Right atrium auricular region (tissue), 2 donors: ENCODE results near the gene UBASH3B. TPM values are rescaled to one million over a fixed set of nuclear protein-coding genes. Genes with fewer than 3 reads are reported as not detected.
A peak's percentile ranks its signal among the peaks of the same experiment; 100 is the strongest.

Experiments used
- DNase-seq: peaks from one replicate; pipeline ENCODE4 v3.0.0-alpha.2; 2019; ENCODE audit warnings: low spot score
- H3K27ac ChIP-seq, 2 donors: fragments of 200-600 bp; sonication (generic); 1 replicate in 1 of 2; 2 replicates in 1 of 2; pipeline ENCODE4 v1.5.1; 2016 to 2019
- H3K27me3 ChIP-seq, 2 donors: fragments of 200-600 bp; sonication (generic); one replicate each; pipeline versions ENCODE4 v1.5.1 to v1.6.0; 2017 to 2019
- H3K36me3 ChIP-seq: fragments of 200-600 bp; sonication (generic); one replicate; pipeline ENCODE4 v1.5.1; 2016
- H3K4me1 ChIP-seq, 2 donors: fragments of 200-600 bp; sonication (generic); one replicate each; pipeline versions ENCODE4 v1.5.1 to v1.6.0; 2017 to 2019
- H3K4me3 ChIP-seq, 2 donors: fragments of 200-600 bp; sonication (generic); 1 replicate in 1 of 2; 2 replicates in 1 of 2; pipeline ENCODE4 v1.5.1; 2017 to 2019; ENCODE audit warnings: mild to moderate bottlenecking in 1 of 2, moderate library complexity in 1 of 2
- H3K9me3 ChIP-seq, 2 donors: fragments of 200-600 bp; sonication (generic); one replicate each; pipeline ENCODE4 v1.5.1; 2019
- CTCF ChIP-seq, 2 donors: fragments of 200-600 bp; sonication (generic); IDR thresholded peaks; one replicate each; pipeline ENCODE4 v1.5.1; 2019; ENCODE audit warnings: antibody characterized with exemption in 2 of 2
- total RNA-seq, 2 donors: library from RNA; depleted of rRNA; stranded (reverse); fragments of >200 nt; gene quantifications; one replicate each; pipeline ENCODE4 v1.1.0, GENCODE V29; 2016

Gene UBASH3B
- total RNA-seq, 2 donors from 2014 or later, result 1.7 to 1.8 TPM

- peak; percentile 65 for DNase-seq
- no peak for TF ChIP-seq CTCF (IDR thresholded peaks at IDR 0.05)
- no peak overlapping the region for H3K4me3 ChIP-seq
- H3K27me3 ChIP-seq, result no peaks in the 10 kb centered on the region
- H3K9me3 ChIP-seq, result no peaks in the 10 kb centered on the region
- H3K27ac ChIP-seq, result peak overlapping the region in 1 of 2 donors; percentile 23
- peaks cover 0 to 17% of the 10 kb centered on the region in 2 donors for H3K4me1 ChIP-seq
- no peaks in the 10 kb centered on the region for H3K36me3 ChIP-seq
These were observed 86.2 kb downstream of the UBASH3B start for GRCh38 chr11:122741613-122742300.

GRCh38 chr11:122742301-122743018, 86.9 kb downstream of the UBASH3B start:
- Histone ChIP-seq H3K4me1 (peaks cover 0 to 17% of the 10 kb centered on the region in 2 donors), H3K36me3 (no peaks in the 10 kb centered on the region), H3K9me3 (no peaks in the 10 kb centered on the region), H3K4me3 (no peak overlapping the region), H3K27me3 (no peaks in the 10 kb centered on the region), H3K27ac (peak overlapping the region in 1 of 2 donors; percentile 21)
- DNase-seq, result no peak
- no peak for TF ChIP-seq CTCF (IDR thresholded peaks at IDR 0.05)

- H3K9me3 ChIP-seq, result no peaks in the 10 kb centered on the region
- no peak overlapping the region for H3K27ac ChIP-seq
- no peaks in the 10 kb centered on the region for H3K27me3 ChIP-seq
- H3K36me3 ChIP-seq, result no peaks in the 10 kb centered on the region
- TF ChIP-seq CTCF (IDR thresholded peaks at IDR 0.05), result no peak
- peaks cover 0 to 17% of the 10 kb centered on the region in 2 donors for H3K4me1 ChIP-seq
- no peak for DNase-seq
- H3K4me3 ChIP-seq, result no peak overlapping the region
These were observed 87.7 kb downstream of the UBASH3B start for GRCh38 chr11:122743097-122743741.

- no peaks in the 10 kb centered on the region for H3K9me3 ChIP-seq
- no peak overlapping the region for H3K27ac ChIP-seq
- no peaks in the 10 kb centered on the region for H3K27me3 ChIP-seq
- no peak overlapping the region for H3K4me3 ChIP-seq
- TF ChIP-seq CTCF (IDR thresholded peaks at IDR 0.05), result no peak
- DNase-seq, result no peak
- peaks cover 0 to 17% of the 10 kb centered on the region in 2 donors for H3K4me1 ChIP-seq
- no peaks in the 10 kb centered on the region for H3K36me3 ChIP-seq
These were observed 88.4 kb downstream of the UBASH3B start for GRCh38 chr11:122743949-122744348.

- Histone ChIP-seq H3K27me3 (no peaks in the 10 kb centered on the region), H3K4me1 (peaks cover 0 to 17% of the 10 kb centered on the region in 2 donors), H3K36me3 (no peaks in the 10 kb centered on the region), H3K9me3 (no peaks in the 10 kb centered on the region), H3K4me3 (no peak overlapping the region), H3K27ac (no peak overlapping the region)
- no peak for DNase-seq
- no peak for TF ChIP-seq CTCF (IDR thresholded peaks at IDR 0.05)
These were observed 88.8 kb downstream of the UBASH3B start for GRCh38 chr11:122744357-122744756.
